ENCODE data around the gene NDUFA13.

- TF ChIP-seq CTCF (IDR thresholded peaks at IDR 0.05), result no peak
- no peak for TF ChIP-seq POLR2A (IDR thresholded peaks at IDR 0.05)
Measured at GRCh38 chr19:19495614-19496603, 20.1 kb upstream of the NDUFA13 start.
